ENCODE results near the gene PMEPA1.

GRCh38 chr20:57618091-57618763, 91.6 kb downstream of the PMEPA1 start:
- TF ChIP-seq YY1 (IDR thresholded peaks at IDR 0.05; ENCODE audit: insufficient read depth, insufficient read length) (no peak), ZNF274 (IDR thresholded peaks at IDR 0.05; ENCODE audit: low read depth, low read length) (no peak)

All from NT2/D1 (cell line).